DMS153 treated with DMSO at 0.1 percent for 48 hours (cell line): ENCODE data around the gene MBL2.

ENCODE experiments used
- DNase-seq: peaks from one replicate; lab custom pipeline; 2025; ENCODE audit not compliant: unreplicated experiment; lab: John Stamatoyannopoulos, UW

MBL2 gene

DNA sequence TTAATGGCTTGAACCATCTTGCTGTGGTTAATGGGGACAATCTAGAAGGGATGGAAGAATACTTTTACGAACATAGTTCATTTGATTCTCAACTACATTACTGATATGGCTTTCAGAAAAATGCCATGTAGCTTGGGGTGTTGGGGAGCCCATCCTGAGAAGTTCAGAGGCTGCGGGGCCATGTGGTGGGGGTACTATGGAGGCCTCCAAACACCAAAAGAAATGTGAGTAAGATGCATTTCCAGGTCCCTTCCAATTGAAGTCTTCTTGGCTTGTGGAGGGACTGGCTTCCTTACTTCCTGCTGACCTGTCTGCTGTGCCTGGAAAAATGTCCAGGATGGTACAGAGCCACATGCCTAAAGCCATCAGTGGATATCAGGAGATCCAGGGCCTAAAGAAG is 1.6 kb upstream of the MBL2 start:
- no peak for DNase-seq

DNA sequence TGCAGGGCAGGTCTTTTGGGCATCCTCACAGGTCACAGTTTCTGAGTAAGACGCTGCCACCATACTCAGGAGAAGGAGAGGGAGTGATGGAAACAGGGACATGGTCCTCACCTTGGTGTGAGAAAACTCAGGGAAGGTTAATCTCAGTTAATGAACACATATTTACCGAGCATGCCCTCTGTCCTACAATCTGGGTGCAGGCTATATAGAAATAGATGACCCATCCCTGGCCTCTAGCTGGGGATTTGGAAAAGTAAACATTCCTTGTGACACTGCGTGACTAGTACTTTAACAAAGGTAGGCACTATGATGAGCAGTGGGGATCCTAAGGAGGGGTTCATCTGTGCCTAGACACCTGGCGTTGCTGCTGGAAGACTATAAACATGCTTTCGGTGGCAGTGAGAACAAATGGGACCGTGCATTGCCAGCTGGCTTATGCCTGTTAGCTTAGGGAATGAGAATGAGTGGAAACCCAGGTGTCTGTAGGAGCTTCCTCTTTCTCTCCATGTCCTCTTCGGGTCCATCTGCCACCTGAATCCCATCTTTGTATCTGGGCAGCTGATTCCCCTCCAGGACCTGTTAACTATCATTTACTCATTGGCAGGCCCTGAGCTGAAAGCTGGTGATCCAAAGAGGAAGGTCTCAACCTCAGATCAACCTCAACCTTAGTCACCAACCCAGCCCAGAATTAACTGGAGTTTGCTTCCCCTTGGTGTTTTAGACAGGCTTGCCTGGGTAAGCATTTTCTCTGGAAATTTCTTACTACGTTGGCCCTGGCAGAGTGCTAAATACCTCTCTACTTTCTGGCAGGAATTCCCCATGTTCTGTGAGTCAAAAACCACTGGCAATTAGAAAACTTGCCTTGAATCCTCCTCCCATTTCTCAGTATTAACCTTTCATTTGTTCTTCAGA is 794 bp downstream of the MBL2 start:
- DNase-seq: no peak

DNA sequence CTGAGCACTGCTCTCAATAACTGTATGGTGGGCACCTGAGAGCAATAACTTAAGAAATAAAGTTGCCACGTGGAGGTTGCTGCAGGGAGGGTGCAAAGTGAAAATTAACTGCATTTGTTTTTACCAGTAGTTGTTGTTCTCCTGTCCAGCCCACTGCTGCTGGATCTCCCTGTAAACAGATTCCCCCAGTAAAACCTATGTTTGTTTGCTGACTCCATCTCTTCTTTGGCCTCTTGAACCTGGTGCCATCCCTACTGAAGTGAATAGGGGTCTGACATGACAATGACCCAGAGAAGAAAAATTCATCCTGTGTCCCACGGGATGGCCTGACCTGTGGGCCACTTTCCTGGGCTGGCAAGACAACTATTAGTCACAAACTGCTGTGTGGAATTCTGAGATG is 1.7 kb downstream of the MBL2 start:
- no peak for DNase-seq

DNA sequence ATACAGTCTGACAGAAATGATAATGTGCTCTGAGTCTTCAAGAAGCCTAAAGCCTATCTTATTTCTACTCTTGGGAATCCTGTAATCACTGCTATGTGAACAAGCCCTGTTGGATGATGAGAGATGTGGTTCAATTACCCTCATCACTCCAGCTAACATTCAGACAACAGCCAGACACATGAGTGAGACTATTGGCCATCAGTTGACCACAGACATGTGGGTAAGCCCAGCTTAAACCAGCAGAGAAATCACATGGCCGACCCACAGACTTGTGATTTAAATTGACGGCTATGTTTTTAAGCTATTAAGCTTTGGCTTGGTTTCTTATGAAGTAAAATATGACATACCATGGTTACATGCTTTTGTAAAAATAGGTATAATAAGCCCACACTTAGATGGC is 2.6 kb downstream of the MBL2 start:
- no peak for DNase-seq

DNA sequence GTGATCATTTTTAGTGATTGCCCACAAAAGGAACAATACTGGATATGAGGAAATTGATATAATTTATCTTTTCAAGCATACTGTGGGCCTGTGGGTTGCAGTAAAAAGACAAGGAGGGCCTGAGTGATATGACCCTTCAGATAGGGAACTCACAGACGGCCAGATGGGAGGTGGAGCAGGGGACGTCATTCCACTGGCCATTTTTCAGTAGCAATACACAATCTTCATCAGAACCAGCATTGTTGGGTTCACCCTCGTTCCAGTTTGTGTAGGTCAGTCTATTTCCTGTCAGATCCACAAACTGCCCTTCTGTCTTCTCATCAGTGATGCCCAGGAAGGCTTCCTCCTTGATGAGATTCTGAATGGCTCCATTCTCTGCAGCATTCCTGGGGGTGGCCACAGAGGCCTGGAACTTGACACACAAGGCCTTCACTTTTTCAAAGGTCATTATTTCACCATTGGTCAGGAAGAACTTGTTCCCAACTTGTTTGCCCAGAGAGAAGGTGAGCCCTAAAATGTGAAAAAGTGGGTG is 4.5 kb downstream of the MBL2 start:
- no peak for DNase-seq

DNA sequence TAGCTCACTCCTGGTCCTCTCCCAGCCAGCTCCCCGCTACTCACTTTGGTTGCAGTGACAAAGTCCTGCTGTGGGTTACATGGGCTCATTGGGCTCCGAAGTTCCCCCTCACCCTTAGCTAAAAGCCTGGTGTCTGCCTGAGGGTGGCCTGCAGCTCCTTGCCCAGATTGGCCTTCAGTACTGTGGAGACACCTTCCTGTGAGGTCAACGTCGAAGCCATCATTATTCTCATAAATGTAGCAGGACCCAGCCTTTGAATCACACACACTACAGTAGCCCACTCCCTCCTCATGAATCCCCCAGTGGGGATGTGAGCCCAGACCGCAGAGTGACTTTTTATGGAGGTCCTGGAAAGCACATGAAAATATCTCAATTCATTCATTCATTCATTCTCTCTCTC is 10.5 kb downstream of the MBL2 start:
- DNase-seq: no peak

DNA sequence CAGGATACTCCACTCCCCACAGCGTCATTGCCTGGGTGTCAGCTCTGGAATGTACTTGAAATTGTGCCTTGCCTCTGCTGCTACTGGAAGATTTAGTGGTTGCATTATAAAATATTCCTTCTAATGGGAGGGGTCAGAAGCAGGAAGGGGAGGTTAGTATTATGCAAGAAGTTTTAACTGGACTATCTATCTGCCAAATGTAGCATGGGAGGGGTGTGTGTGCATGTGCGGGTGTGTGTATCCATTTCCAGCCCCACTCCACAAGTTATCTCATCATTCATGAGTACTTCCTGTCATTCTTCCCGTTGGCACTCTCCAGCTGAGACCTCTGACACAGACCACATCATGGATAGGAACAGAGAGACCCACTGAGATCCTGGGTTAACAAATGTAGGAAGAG is 13.4 kb downstream of the MBL2 start:
- no peak for DNase-seq

DNA sequence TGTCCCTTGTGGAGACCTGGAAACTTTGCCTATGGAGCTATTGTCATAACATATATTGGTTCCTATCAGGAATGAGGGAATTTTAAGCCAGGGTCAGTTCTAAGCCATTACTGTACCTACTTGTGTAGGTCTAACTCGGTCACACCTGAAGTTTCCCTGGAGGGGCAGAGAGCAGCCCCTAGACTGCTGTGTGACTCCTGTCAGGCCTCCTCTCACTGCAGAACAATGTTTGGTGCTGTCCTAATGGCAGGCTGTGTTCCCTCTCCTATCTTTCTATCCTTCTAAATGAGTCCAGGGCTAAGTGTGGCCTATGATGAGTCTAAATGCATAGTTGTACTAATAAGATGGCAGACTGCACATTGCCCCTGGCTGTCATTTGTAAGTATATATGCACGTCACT is 14.2 kb downstream of the MBL2 start:
- no peak for DNase-seq

DNA sequence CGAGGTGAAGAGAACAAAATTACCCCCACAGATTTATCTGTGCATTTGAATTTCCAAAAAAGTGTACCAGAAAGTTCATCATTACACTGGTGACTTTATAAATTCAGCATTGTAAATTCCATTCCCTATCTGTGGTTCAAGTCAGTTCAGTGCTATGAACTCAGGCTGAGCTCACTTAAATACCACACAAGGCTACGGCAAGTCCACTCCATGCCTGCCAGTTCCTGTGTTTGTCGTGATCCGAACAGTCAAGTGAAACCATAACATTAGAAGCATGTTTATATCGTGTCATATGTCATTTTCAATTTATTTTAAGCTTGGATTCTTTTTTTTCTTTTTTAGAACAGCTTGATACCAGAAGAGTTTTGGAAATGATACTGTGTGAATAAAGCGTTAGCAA is 14.8 kb downstream of the MBL2 start:
- no peak for DNase-seq

DNA sequence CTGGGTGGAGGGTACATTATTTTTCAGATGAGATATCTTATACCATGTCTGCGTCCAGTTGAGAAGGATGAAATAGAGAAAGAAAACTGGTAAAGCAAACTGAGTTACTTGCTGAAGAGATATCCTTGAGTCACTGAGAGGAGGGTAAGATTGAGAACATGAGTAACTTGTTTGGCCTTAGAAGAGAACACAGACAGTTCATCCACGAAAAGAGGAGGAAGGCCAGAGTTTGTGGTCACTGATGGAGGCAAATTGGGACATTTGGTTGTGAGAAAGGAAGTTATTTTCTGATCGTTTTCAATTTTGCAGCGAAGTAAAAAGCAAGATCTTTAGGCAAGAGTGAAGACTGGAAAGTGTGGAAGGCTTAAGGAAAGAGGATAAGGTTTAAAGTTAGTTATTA is 15.6 kb downstream of the MBL2 start:
- no peak for DNase-seq

DNA sequence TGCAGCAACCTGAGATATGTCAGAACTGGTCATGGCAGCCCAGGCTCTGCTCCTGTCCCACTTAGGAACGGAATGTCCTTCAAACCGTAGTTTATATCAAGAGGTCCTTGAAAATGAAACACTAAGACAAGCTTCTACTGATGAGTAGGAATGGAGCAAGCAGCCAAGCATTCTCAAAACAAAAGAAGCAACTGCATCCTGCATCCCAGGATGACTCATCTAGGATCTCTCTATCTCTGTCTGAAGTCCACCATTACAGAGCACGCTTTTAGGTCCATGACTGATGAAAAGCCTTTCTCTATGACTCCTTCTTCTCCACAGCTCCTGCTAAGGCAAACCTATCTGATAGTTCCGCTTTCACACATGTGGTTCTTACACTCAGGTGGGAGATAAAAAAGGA is 16.3 kb downstream of the MBL2 start:
- no peak for DNase-seq

DNA sequence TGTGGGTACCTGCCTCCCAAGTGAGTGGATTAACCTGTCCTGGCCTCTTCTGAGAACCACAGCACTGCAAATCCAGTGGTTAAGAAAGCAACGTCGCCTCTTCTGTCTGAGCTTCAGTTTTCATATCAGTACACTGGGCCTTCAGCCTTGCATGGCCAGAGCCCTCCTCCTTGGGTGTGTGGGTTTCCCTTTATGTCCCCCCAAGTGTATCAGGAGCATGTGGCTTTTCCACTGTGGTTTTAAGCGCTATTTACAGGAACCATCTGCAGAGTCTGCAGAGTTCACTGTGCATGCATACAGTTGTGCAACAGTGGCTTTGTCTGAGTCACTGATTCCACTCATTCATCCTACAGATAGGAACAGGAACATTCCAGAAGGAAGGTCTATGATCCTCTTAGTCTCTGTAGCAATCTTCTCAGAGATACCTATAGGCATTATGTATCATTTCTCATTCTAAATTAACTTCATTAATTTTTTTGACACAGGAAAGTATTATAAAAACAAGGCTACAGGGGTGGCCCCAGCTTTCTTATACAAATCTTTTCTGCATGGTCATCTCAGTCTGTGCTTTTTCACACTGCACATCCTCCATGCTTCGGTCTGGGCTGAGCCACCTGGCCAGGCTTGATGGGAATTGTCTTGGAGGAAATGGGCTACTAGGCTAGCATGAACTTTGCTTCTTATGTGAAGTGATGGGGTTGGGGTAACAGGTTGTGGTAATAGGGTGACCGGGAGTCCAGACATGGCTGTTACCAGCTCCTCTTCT is 17.1 kb downstream of the MBL2 start:
- no peak for DNase-seq

DNA sequence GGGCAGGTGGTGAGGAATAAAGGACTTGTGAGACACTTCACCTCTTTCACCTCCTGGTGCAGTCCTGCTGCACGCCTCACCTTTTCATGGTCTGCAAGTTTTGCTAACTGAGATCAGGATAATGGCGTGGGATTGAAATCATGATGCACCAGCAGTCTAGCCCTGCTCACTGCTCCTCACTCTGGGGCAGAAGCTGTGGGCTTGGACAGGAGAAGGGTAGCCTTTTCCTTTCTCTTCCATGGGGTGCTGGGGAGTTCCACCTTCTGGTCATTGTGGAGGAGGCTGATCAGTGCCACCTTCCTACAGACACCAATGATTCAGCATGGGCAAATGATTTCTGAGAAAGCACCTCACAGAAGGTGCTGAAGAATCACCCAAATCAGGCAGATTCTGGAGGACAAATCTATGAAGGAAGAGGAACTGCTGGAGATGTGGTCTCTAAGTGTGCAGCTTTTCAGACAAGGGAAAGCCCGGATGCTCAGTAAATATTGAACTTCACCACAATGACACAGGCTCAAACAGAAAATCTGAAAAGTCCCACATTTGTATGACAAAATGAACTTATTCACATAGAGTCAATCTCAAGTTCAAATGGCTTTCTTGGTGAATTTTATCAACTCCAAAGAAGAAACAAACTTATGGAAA is 19.7 kb downstream of the MBL2 start:
- no peak for DNase-seq

DNA sequence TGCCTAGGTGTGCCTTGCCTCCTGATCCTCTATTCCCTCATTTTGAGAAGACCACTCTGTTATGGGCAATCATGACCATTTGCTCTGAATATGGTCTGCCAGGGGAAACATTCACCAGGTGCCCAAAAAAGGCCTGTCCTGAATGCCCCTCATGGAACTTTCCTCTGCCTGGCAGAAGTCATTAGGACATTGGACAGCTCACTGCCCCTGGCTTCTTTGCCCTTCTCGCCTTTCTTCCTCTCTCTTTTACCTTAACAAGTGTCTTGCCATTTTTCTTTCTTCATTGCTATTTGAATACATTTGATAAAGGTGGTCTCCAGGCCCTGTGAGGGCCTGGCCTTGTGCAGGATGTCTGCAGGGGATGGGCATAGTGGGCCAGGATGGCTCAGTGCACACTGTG is 20.3 kb downstream of the MBL2 start:
- no peak for DNase-seq

DNA sequence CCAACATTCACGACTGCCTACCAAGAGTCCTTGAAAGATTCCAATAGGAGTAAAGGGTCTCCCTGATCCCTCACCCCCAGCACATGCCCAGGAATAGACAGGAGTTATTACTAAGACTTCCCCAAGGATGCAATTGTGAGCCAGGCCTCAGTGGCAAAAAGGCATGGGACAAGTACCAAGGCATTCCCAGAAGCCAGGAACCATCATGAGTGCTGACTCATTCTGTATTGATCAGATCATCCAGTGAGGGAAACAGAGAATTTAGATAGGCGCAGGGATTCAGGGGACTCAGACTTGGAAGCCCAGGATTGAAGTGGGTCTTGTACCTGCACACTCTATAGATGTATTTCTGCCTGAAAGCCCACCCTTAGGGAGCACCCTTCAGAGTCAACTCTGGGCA is 21.2 kb downstream of the MBL2 start:
- DNase-seq: no peak

DNA sequence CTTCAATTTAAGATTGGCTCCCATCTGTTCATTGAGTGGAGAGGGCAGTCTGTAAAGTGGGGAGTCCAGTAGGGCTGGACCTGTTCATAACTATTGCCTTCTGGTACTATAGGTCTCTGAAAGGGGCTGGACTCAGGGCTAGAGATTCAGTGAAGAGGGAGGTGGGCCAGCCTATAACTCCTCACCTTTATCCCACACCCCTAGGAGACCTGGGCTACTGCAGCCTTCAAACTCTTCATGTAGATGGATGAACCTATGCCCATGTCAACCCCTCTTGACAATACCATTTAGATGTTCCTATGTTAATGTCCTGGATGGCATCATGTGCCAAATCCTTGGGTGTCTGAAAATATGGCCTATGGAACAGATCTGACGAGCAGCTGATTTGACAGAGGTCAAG is 22.0 kb downstream of the MBL2 start:
- DNase-seq: no peak

DNA sequence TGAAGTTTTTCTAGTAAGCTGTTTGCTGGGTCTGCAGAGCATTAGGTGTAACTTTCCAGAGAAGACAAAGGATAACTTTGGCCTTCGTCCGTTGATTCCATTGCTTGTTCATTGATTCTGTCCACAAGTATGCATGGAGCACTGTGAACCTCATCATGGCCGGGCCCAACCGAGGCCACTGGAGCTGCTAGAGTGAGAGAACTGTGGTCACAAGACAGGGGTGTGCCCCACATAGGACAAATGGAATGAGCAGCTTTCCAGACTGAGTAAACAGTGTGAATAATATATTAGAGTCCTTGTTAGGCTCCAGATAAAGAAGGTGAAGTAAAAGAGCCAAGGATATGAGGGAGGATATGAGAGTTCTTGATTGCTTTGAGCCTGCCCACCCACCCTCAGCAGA is 24.9 kb downstream of the MBL2 start:
- DNase-seq: no peak

DNA sequence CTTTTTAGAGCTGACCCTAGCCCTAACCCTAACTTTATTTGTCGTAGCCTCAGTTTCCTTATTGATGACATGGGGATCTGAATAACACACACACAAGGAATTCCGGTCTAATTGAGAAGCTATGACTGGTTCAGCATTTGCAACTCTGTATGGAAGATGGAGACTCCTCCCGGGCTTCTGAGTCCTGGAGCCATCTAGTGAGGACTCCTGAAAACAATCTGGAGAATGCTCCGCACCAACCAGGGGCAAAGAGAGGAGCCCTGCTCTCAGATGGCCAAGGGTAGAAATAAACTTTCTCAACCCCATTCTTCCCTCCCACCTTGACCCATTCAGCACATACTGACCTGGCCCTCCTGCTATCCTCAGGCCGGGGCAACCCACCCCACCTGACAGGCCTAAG is 26.4 kb downstream of the MBL2 start:
- no peak for DNase-seq

DNA sequence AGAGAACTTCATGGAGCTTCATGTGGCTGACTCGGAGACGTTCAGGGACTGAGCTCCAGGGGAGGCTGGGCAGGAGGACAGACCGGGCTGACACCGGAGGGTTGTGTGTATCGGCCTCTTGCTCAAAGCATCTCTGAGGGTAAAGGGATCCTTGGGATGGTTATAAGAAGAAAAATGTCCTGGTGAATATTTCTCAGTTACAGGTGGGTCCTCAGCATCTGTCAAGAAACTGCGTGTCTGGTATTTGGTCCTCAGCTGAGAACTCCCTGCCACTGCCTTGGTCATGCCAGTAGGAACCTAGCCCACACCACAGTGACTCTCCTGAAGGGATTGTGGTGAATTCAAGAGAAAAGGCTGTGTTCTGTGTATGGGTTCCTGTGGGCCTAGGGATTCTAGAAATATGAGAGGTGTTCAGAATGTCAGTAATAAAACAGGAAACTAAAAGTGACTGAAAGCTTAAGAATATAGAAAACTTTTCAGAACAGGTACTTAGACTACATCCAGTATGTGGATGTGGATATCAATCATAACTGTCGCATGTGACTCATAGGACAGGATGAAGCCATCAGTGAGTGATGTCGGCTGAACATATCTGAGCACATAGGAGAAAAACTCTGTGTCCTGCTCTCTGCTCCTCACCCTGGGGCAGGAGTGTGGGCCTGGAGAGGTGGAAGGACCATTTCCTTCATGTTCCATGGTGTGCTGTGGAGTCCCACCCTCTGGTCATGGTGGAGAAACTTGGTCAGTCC is 28.4 kb downstream of the MBL2 start:
- no peak for DNase-seq

DNA sequence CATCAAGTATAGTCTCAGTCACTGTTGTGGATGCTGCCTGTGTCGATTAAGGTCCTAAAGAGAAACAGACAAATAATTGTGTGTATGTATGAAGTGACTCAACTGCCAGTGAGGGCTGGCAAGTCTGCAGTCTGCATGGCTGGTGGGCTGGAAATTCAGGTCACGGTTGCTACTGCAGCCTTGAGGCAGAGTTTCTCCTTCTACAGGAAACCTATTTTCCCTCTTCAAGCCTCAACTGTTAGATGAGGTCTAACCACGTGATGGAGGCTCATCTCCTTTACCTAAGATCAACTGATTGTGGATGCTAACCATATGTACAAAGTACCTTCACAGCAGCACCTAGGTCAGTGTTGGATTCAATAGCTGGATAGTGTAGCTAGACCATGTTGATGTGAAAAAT is 29.9 kb downstream of the MBL2 start:
- DNase-seq: no peak

DNA sequence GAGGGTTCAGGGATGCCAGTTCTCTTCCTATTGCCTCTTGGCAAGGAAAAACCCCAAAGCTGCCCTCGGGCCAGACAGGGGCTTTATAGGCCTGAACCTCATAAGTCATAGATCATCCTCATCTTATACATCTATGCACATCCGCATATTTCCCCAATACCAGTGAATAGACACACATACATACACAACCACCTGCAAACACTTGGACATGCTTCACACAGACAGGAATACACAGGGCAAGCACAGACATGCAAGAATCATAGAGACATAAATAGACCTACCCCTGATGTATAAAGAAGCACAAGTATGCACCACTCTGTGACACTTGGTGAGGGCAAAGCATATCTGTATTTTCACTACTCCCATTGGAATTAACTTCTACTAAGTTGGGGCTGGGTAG is 30.7 kb downstream of the MBL2 start:
- DNase-seq: no peak
